NCI-H1930 (cell line): ENCODE results near the gene P2RY11.

Experiments used
- DNase-seq, 2 experiments: peaks; one replicate each; lab custom pipeline; 2025; lab: John Stamatoyannopoulos, UW

P2RY11 gene

GRCh38 chr19:10113964-10114650 lies 2.6 kb downstream of the P2RY11 start:
- DNase-seq = no peak

GRCh38 chr19:10114651-10115391 lies 3.3 kb downstream of the P2RY11 start:
- DNase-seq = no peak

- DNase-seq = no peak
These were observed 4.0 kb downstream of the P2RY11 start for GRCh38 chr19:10115392-10116084.

DNA sequence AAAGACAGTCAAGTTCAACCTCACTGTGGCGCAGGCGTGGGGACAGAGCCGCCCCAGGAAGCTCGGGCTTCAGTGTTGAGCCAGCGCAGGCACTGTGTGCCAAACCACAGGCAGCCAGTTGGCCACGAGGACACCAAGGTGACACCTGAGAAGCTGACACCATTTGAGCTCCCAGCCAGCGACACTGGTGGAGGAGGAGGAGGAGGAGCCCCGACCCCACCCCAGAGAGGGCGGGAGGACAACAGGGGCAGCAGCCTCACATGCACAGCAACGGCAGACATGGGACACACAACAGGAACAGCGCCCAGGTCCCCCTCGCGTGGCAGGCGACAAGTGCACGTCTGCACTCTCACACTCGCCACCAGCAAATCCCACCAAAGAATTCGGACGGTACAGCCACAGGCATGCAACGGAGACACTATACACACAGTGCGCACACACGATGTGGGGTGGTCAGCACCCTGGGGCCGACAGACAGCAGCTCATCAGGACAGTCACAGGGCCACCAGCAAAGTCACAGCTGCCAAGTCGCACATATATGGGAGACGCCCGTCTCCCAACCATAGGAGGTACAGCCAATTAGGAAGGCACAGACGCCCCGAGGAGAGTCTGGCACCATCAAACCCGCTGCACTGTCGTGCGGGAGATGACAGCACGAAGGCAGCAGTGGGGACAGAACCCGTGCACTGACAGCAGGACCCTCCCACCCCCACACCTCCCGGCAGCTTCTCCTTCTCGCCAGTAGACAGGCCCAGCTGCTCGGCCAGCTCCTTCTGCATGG lies 4.8 kb downstream of the P2RY11 start:
- DNase-seq = no peak

- no peak for DNase-seq
These were observed 5.5 kb downstream of the P2RY11 start for GRCh38 chr19:10116866-10117616.

- no peak for DNase-seq
These were observed 7.5 kb downstream of the P2RY11 start for GRCh38 chr19:10118960-10119359.

- DNase-seq = no peak
These were observed 9.2 kb downstream of the P2RY11 start for GRCh38 chr19:10120538-10121189.

- DNase-seq = no peak
These were observed 10.6 kb downstream of the P2RY11 start for GRCh38 chr19:10122045-10122444.

DNA sequence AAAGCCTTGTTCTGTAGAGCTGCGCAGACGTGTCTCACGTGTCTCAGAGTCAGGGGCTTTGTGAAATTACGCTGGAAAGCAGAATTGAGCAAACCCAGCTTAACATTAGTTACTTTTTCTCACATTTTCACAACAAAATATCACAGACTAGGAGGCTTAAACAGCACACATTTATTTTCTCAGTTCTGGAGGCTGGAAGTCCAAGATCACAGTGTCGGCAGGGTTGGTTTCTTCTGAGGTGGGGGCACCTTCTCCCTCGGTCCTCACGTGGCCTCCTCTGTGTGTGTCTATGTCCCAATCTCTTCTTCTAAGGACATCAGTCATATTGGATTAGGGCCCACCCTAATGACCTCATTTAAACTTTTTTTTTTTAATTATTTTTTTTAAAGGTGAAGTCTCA lies 12.9 kb downstream of the P2RY11 start:
- no peak for DNase-seq

DNA sequence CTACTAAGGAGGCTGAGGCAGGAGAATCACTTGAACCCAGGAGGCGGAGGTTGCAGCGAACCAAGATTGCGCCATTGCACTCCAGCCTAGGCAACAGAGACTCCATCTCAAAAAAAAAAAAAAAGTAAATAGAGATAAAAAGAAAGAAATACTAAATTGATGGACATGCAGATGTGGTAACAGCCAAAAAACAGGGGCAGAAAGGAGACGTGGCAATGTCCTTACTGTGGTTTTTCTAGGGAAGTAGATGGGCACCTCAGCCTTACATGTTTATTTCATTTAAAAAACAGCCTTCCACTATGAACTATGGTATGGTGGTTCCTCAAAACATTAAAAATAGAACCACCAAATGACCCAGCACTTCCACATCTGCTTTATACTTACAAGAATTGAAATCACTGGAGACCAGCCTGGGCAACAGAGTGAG lies 14.7 kb downstream of the P2RY11 start:
- DNase-seq = no peak

DNA sequence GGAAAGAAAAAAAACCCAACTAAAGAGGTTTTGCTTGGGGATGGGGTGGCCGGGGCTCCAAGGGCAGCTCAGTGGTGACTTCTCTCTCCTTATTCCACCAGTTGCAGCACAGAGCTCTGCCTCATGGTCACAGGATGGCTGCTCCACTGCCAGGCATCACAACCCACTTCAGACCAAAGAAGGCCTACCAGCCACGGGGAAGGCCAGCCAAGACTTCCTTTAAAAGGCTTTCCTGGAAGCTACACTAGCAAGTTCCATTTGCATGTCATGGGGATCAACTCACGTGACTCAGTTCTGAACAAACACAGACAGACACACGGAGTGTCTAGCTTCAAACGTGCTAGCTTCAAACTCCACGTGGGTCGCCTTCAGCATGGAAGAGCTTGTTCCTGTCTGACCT lies 21.4 kb downstream of the P2RY11 start:
- no peak for DNase-seq

GRCh38 chr19:10133596-10133995 lies 22.1 kb downstream of the P2RY11 start:
- DNase-seq = no peak

DNA sequence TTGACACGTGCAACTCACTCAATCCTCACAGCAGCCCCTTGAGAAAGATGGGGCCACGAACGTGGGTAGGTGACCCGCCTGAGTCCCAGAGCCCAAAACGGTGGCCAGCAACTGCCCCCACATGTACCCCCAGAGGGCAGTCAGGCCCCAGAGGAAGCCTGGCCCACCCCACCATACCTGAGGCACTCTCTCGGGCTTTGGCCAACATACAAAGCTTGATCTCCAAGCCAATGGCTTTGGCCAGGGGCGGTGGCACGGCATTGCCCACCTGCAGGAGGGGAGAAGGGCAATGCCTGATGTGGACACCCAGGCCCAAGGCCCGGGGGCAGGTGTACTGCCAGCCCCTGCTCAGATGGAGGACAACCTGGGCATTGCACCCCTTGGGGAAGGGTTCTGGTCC lies 22.5 kb downstream of the P2RY11 start:
- DNase-seq = no peak

- no peak for DNase-seq
These were observed 24.2 kb downstream of the P2RY11 start for GRCh38 chr19:10135551-10136334.

GRCh38 chr19:10136936-10137335 lies 25.4 kb downstream of the P2RY11 start:
- DNase-seq = no peak

- no peak for DNase-seq
These were observed 26.5 kb downstream of the P2RY11 start for GRCh38 chr19:10137751-10138682.

GRCh38 chr19:10138879-10139795 lies 27.6 kb downstream of the P2RY11 start:
- no peak for DNase-seq

GRCh38 chr19:10139952-10140351 lies 28.5 kb downstream of the P2RY11 start:
- DNase-seq = no peak
